Adrenal gland (tissue), 12 donors: Measurements from ENCODE around the gene CYB561D2. TPM values are rescaled to one million over a fixed set of nuclear protein-coding genes. Genes with fewer than 3 reads are reported as not detected.

Experiments used
- DNase-seq, 7 donors: peaks; one replicate each; pipeline ENCODE4 v3.0.0-alpha.2; 2019 to 2020
- H3K27ac ChIP-seq, 5 donors: fragments of 200-600 bp; sonication (generic) in 4 of 5; 1 replicate in 3 of 5; 2 replicates in 2 of 5; pipeline versions ENCODE4 v1.5.1 to v1.8.0; 2016 to 2020; ENCODE audit warnings: mild to moderate bottlenecking in 1 of 5
- H3K27me3 ChIP-seq: fragments of 200-600 bp; 2 replicates; pipeline ENCODE4 v1.8.0; 2021
- H3K36me3 ChIP-seq, 2 donors: fragments of 200-600 bp; replicated peaks in 1 of 2; 1 replicate in 1 of 2; 2 replicates in 1 of 2; pipeline versions ENCODE4 v1.5.1 to v1.8.0; 2018 to 2022
- H3K4me1 ChIP-seq, 2 donors: fragments of 200-600 bp; replicated peaks in 1 of 2; 1 replicate in 1 of 2; 2 replicates in 1 of 2; pipeline versions ENCODE4 v1.5.1 to v1.8.0; 2018 to 2021
- H3K4me3 ChIP-seq, 4 donors: fragments of 200-600 bp; sonication (generic) in 3 of 4; one replicate each; pipeline ENCODE4 v1.5.1; 2016 to 2018
- H3K9me3 ChIP-seq, 3 donors: fragments of 200-600 bp; sonication (generic) in 1 of 3; replicated peaks in 1 of 3; 1 replicate in 2 of 3; 2 replicates in 1 of 3; pipeline versions ENCODE4 v1.5.1 to v1.8.0; 2016 to 2021
- CTCF ChIP-seq, 6 experiments: fragments of 450-650 bp in 4 of 6; fragments of 200-600 bp in 2 of 6; sonication (generic) in 1 of 6; IDR thresholded peaks; 1 replicate in 5 of 6; 2 replicates in 1 of 6; pipeline versions ENCODE4 v1.5.1 to v1.8.0; 2016 to 2021; ENCODE audit warnings: antibody characterized with exemption in 6 of 6, mild to moderate bottlenecking in 2 of 6, moderate library complexity in 1 of 6
- POLR2A ChIP-seq, 2 donors: fragments of 450-650 bp; IDR thresholded peaks; one replicate each; pipeline ENCODE4 v1.6.1; 2017; ENCODE audit warnings: antibody characterized with exemption in 2 of 2, mild to moderate bottlenecking in 2 of 2, moderate library complexity in 1 of 2
- WGBS, 4 donors: extraction: QIAGEN DNeasy Blood & Tissue Kit in 2 of 4; methylation state at CpG; one replicate each; pipeline versions ENCODE4 v1.1.5 to v1.1.7; 2013 to 2017; 5-methylcytosine and 5-hydroxymethylcytosine counted together
- intact Hi-C, 2 donors: fragments of 100-400 bp; cut with DNase I; formaldehyde crosslinking; loops; one replicate each; pipeline versions ENCODE4 v1.14.1 to v1.15.0; 2022 to 2023
- polyA plus RNA-seq, 3 donors: library from polyadenylated mRNA; stranded (reverse); fragments of 200-250 nt in 2 of 3; fragments of 350-450 nt in 1 of 3; fragmentation: Illumina TruSeq in 1 of 3; extraction: RNeasy Lipid Tissue Mini Kit (QIAGEN cat#74804) in 1 of 3; gene quantifications; one replicate each; pipeline ENCODE4 v1.2.3, GENCODE V29; 2013 to 2014
- total RNA-seq, 9 donors: library from RNA; depleted of rRNA in 4 of 9; stranded (reverse); fragments of >200 nt in 4 of 9; fragments of 120-200 nt in 1 of 9; fragmentation: NEBNext Ultra II Directional in 1 of 9; extraction: Animal tissue kit (Norgen Biotek cat#: 25700) in 1 of 9; gene quantifications; one replicate each; pipeline versions ENCODE4 v1.1.0 to v1.2.4, GENCODE V29; 2013 to 2023
- donor health status: healthy with polysubstance abuse.
- donor health status: Bipolar disorder and iron deficiency.
- donor health status: DM: yes; HTN: yes; CAD: no.
- donor health status: DM: no; HTN: no; CAD: no.
- donor health status: DM: no; HTN: no; CAD: no.
- donor health status: DM: yes; HTN: yes; CAD: no.

The CYB561D2 gene
- total and polyA plus RNA-seq, 12 donors, result 13.7 to 39.9 (median 27.1) TPM

GRCh38 chr3:50314816-50315215, 35.8 kb upstream of the CYB561D2 start:
- no peak for DNase-seq
- peaks cover 0 to 29% of the 10 kb centered on the region in 2 donors for H3K36me3 ChIP-seq
- H3K27ac ChIP-seq, result no peak overlapping the region
- H3K27me3 ChIP-seq, result no peaks in the 10 kb centered on the region
- peaks cover 24 to 35% of the 10 kb centered on the region in 2 donors for H3K4me1 ChIP-seq
- 96 to 100% (median 98%) methylated on average over 4 of the region's 4 CpGs for WGBS, 4 donors
- TF ChIP-seq POLR2A (IDR thresholded peaks at IDR 0.05) (no peak), CTCF (IDR thresholded peaks at IDR 0.05) (no peak)
- no peak overlapping the region for H3K4me3 ChIP-seq
- intact Hi-C loops, result no loop called here
- no peaks in the 10 kb centered on the region for H3K9me3 ChIP-seq

- TF ChIP-seq POLR2A (IDR thresholded peaks at IDR 0.05), result no peak
- no peak for TF ChIP-seq CTCF (IDR thresholded peaks at IDR 0.05)
- Histone ChIP-seq H3K36me3 (peaks cover 0 to 31% of the 10 kb centered on the region in 2 donors), H3K9me3 (no peaks in the 10 kb centered on the region), H3K4me1 (peaks cover 33 to 44% of the 10 kb centered on the region in 2 donors), H3K27ac (peak overlapping the region in 1 of 5 donors; percentile 3), H3K27me3 (no peaks in the 10 kb centered on the region), H3K4me3 (no peak overlapping the region)
- intact Hi-C loops, result no loop called here
- peak in 2 of 7 donors; percentile 42 to 58 for DNase-seq
- 49 to 57% (median 52%) methylated on average over 3 to 9 of the region's 9 CpGs for WGBS, 4 donors
Measured at GRCh38 chr3:50316657-50317242, 33.9 kb upstream of the CYB561D2 start.

GRCh38 chr3:50317300-50317699, 33.4 kb upstream of the CYB561D2 start:
- Histone ChIP-seq H3K27me3 (no peaks in the 10 kb centered on the region), H3K4me1 (peaks cover 39 to 50% of the 10 kb centered on the region in 2 donors), H3K27ac (peak overlapping the region in 2 of 5 donors; percentile 3 to 19), H3K4me3 (no peak overlapping the region), H3K36me3 (peaks cover 0 to 31% of the 10 kb centered on the region in 2 donors), H3K9me3 (no peaks in the 10 kb centered on the region)
- no peak for TF ChIP-seq CTCF (IDR thresholded peaks at IDR 0.05)
- no peak for TF ChIP-seq POLR2A (IDR thresholded peaks at IDR 0.05)
- DNase-seq, result peak in 1 of 7 donors; percentile 33
- intact Hi-C loops, result no loop called here
- 50 to 79% (median 55%) methylated on average over 2 to 6 of the region's 6 CpGs for WGBS, 4 donors

- Histone ChIP-seq H3K4me3 (peak overlapping the region in 1 of 4 donors; percentile 17), H3K27me3 (no peaks in the 10 kb centered on the region), H3K4me1 (peaks cover 45 to 58% of the 10 kb centered on the region in 2 donors), H3K36me3 (peaks cover 0 to 31% of the 10 kb centered on the region in 2 donors), H3K27ac (peak overlapping the region in 1 of 5 donors; percentile 25), H3K9me3 (no peaks in the 10 kb centered on the region)
- WGBS, 4 donors, result 80 to 93% (median 82%) methylated on average over 6 to 11 of the region's 11 CpGs; no CpG with 5 or more reads in 1 of the 4 donors
- TF ChIP-seq POLR2A (IDR thresholded peaks at IDR 0.05) (no peak), CTCF (IDR thresholded peaks at IDR 0.05) (no peak)
- intact Hi-C loops, result no loop called here
- no peak for DNase-seq
Measured at GRCh38 chr3:50318163-50318562, 32.5 kb upstream of the CYB561D2 start.
